ENCODE results near the gene GALNT7.

The GALNT7 gene

DNA sequence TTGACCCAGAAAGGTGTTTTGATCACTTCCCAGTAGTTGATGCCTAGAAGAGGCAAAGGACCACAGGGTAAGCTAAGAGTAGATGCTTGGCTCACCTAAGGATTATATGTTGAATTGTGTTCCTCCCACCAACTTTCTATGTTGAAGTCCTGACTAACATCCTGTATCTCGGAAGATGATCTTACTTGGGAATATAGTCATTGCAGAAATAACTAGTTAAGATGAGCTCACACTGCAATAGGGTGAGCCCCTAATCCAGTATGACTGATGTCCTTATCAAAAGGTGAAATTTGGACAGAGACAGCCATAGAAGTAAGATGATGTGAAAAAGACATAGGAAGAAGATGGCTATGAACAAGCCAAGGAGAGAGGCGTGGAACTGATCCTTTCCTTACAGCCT lies 168.9 kb downstream of the GALNT7 start:
- TF ChIP-seq, protein P1, sequence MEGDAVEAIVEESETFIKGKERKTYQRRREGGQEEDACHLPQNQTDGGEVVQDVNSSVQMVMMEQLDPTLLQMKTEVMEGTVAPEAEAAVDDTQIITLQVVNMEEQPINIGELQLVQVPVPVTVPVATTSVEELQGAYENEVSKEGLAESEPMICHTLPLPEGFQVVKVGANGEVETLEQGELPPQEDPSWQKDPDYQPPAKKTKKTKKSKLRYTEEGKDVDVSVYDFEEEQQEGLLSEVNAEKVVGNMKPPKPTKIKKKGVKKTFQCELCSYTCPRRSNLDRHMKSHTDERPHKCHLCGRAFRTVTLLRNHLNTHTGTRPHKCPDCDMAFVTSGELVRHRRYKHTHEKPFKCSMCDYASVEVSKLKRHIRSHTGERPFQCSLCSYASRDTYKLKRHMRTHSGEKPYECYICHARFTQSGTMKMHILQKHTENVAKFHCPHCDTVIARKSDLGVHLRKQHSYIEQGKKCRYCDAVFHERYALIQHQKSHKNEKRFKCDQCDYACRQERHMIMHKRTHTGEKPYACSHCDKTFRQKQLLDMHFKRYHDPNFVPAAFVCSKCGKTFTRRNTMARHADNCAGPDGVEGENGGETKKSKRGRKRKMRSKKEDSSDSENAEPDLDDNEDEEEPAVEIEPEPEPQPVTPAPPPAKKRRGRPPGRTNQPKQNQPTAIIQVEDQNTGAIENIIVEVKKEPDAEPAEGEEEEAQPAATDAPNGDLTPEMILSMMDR (IDR thresholded peaks at IDR 0.05; ENCODE audit: extremely low read depth, missing control alignments): no peak
- DNase-seq (ENCODE audit: low spot score): no peak

DNA sequence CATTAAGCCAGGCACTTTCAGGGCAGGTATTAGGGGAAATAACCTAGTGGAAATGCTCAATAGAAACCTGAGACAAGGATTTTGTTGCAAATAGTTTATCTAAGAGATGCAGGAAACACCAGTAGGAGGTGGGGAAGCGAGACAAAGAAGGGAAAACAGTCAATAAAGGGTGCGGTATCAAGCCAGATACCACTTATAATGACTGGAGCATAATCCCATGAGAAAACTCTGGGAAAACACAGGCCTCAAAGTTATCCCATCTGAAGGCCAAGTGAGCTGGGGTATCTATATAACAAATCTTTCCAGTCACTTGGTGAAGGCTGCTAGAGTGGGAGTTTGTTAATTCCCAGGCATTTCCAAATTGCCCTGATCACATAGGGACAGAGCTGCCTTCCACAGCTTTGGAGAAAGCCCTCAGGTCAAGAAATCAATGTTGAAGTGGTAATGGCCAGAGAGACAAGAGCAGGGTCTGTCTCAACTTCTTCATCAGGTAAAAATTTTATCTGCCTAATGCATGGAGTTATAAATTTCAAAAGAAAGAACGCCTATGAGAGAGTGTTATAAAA lies 175.3 kb downstream of the GALNT7 start:
- TF ChIP-seq, protein P1 (IDR thresholded peaks at IDR 0.05; ENCODE audit: extremely low read depth, missing control alignments): no peak
- DNase-seq (ENCODE audit: low spot score): no peak

DNA sequence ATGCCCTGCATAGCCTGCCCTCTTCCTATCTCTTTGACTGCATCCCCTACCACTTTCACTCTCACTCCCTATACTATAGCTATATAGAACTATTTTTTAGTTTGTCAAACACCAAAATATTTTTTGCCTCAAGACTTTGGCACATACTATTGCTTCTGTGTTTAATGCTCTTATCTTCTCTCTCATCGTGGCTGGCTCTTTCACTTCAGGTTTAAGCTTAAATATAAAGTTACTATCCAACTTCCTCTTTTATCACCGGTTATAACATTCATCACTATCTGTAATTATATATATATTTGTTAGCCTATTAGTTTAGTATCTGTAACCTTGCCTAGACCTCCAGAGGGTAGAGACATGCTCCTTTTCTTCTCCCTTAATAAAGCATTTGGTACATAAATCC lies 177.0 kb downstream of the GALNT7 start:
- TF ChIP-seq, protein P1 (IDR thresholded peaks at IDR 0.05; ENCODE audit: extremely low read depth, missing control alignments): no peak
- DNase-seq (ENCODE audit: low spot score): no peak

DNA sequence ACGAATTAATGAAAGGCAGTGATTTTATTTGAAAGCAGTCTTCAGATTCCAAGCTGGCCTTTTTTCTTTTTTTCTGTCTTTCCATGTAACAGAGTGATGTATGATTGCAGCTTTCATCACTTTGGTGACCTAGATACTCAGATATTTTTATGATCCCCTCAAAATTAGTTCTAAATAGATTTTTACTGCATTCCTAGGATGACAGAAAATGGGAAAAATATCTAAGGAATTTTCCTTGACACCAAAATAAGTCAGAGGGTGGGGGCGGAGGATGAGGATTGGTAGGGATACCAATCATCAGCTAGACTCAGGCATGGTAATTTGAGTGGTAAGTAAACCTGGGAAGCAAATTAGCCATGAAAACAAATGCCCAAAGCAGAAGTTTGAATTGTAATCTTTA lies 177.5 kb downstream of the GALNT7 start:
- TF ChIP-seq, protein P1 (IDR thresholded peaks at IDR 0.05; ENCODE audit: extremely low read depth, missing control alignments): no peak
- no peak for DNase-seq (ENCODE audit: low spot score)

DNA sequence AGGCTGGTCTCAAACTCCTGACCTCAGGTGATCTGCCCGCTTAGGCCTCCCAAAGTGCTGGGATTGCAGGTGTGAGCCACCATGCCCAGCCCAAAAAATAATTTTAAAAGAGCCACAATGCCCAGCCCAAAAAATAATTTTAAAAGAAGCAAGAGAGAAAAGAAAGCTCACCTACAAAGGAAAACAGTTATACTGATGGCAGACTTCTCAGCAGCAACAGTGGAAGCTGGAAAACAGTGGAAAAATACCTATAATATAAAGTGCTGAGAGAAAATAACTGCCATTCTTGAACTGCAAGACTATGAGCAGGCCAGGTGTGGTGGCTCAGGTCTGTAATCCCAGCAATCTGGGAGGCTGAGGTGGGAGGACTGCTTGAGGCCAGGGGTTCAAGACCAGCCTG lies 178.9 kb downstream of the GALNT7 start:
- DNase-seq (ENCODE audit: low spot score): no peak
- TF ChIP-seq, protein P1 (IDR thresholded peaks at IDR 0.05; ENCODE audit: extremely low read depth, missing control alignments): no peak

DNA sequence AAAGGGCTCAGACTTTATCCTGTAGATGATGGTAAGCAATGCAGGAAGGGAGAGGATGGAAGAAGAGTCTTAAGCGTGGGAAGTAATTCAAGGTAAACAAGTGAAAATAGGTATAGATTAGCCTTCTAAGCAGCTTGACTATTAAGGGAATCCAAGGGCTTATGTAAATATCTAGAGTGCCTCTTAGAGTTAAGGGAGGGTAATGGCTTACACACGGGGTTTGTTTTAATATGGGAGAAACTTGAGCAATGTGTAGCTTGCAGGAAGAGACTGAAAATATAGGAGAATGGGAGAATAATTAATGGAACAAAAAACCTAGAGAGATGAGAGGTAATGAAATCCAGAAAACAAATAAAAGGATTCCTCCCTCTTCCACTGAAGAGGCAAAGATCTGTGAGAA lies 189.3 kb downstream of the GALNT7 start:
- no peak for DNase-seq (ENCODE audit: low spot score)
- TF ChIP-seq, protein P1 (IDR thresholded peaks at IDR 0.05; ENCODE audit: extremely low read depth, missing control alignments): no peak

DNA sequence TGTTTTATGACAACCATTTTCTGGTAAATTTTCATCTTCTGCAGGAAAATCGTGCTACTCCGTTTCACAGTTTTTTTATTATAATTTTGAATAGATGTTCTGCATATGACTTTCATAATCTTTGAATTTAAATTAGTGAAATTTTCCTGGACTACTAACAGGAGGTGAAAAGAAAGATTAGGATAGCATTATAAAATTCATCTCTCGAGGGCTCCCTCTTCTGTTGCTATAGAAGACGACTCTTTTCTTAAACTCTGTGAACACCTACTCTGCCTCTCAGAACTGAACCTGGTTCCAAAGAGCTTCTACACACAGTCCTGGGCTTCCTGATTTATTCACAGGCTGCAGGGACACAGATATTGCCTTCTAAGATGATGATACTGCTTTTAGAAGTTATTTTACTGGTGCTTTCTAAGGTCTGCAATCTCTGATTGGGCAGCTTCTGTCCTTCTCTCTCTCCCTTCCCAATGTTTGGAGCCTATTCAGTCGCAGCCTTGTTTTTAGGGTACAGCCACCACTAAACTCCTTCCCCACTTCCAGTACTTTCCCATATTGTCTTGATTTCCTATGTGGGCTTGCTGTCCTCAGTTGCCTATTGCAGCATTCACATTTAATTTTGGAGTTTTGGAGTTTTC lies 192.1 kb downstream of the GALNT7 start:
- TF ChIP-seq, protein P1 (IDR thresholded peaks at IDR 0.05; ENCODE audit: extremely low read depth, missing control alignments): no peak
- DNase-seq (ENCODE audit: low spot score): no peak
